GM19324 (cell line): ENCODE measurements around the gene DPH1.

Source experiments
- ATAC-seq: cut with Tn5 transposase; IDR thresholded peaks from one replicate; pipeline ENCODE4 v1.9.1; 2021; ENCODE audit warnings: mild to moderate bottlenecking, moderate library complexity; ENCODE audit not compliant: unreplicated experiment, low FRiP score

The DPH1 gene

GRCh38 chr17:2025622-2026309, 4.2 kb upstream of the DPH1 start:
- ATAC-seq = no peak

DNA sequence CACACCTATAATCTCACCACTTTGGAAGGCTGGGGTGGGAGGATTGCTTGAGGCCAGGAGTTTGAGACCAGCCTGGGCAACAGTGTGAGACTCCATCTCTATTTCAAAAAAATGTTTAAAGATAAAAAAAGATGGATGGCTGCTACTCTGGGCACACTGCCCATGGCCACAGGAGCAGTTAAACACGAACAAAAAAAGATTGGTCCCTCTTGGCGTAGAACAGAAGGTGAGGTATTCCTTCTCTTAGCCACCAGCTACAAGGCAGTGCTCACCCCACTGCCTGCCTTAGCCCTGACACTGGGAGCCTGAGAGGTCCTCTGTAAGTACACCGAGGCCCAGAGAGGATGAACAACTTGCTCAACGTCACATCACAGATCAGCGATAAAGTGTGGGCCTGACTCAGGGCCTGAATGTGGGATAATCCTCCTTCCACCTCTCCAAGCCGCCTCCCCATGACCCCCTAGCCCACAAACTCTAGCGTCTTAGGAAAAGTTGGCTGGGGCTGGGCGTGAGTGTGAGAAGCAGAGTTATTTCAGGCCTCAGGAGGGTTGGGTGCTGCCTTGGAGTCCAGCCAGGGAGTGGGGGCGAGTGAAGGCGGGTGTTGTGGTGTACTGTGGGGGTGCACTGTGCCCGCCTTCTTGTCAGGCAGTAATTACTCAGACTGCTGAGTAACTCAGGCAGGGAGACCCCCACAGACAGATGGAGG, 2.3 kb upstream of the DPH1 start:
- no peak for ATAC-seq

GRCh38 chr17:2028234-2028614, 1.7 kb upstream of the DPH1 start:
- no peak for ATAC-seq

DNA sequence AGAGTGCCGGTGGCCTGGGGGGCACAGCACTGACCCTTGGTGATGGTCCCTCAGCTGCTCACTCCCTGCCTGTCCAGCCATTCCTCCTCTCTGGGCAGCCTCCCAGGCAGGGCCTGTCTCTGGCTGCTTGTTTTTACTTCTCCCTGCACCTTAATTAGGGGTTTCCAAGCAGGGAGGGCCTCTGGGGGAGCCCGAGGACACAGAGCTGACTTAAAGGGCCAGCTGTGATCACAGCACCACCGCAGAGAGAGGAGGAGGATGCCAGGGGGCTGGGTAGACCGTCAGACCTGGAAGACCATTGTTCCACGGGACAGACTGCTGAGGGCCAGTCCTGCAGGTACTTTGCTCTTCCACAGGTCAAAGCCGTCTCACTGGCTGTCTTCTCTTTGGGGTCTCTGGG, 1.2 kb upstream of the DPH1 start:
- no peak for ATAC-seq

DNA sequence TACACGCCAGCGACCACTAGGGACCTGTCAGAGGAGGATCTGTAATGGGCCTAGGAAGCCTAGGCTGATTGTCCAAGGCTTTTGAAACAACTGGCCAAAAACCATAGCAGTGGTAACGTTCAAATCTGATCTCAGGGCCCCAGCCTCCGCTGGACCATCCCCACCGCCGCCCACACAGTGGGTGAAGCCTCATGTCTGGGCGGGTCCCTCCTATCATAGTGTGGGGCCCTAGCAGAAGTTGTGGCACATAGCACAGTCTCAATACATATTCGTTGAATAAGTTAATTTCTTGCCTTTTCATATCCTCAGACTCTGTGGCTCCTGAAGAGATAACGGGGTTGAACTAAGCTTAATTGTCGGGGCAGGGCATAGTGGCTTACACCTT, 818 bp downstream of the DPH1 start:
- ATAC-seq = no peak

DNA sequence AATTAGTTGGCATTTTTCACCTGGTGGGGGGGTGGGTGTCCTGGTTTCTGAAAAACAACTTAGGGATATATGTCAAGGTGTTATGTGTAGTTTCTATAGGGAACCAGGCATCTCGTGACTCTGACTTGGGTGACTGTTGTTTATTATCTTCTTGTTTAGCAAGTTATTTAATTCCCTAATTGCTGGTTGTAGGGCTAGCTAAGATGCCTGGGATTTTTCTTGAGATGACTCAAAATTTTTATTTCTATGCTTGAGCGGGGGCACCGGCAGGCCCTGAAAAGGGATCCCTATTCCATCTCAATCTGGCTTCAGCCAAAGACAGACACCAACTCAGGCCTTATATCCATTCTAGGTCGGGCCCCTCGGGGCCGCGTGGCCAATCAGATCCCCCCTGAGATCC, 3.2 kb downstream of the DPH1 start:
- no peak for ATAC-seq

GRCh38 chr17:2034157-2034556, 4.2 kb downstream of the DPH1 start:
- no peak for ATAC-seq

DNA sequence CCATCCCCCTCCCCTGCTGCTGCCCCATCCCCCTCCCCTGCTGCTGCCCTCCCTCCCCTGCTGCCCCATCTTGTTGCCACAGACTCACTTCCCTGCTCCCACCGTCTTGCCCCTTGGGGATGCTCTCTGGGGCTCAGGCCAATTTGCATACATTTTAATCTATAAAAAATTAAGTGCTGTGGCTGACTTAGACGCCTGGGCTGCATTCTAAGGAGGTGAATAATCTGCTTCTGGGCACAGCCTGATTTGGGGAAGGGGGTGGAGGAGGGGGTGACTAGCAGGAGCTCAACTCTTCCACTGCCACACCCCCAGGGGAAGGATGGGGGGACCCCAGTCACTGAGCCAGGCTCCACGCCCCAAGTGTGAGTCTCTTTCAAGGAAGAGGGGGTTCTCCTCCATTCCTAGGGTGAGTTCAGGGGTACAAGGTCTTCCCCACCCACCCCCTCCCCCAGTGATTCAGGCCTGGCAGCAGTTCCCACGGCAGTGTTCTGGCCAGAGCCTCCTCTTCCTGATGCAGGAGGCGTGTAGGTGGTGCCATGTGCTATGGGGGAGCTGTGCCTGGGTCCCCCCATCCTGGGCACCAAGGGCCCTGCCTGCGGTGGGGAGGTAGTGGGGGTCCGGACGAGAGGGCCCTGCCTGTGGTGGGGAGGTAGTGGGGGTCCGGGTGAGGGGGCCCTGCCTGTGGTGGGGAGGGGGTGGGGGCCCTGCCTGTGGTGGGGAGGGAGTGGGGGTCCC, 5.0 kb downstream of the DPH1 start:
- ATAC-seq = no peak

DNA sequence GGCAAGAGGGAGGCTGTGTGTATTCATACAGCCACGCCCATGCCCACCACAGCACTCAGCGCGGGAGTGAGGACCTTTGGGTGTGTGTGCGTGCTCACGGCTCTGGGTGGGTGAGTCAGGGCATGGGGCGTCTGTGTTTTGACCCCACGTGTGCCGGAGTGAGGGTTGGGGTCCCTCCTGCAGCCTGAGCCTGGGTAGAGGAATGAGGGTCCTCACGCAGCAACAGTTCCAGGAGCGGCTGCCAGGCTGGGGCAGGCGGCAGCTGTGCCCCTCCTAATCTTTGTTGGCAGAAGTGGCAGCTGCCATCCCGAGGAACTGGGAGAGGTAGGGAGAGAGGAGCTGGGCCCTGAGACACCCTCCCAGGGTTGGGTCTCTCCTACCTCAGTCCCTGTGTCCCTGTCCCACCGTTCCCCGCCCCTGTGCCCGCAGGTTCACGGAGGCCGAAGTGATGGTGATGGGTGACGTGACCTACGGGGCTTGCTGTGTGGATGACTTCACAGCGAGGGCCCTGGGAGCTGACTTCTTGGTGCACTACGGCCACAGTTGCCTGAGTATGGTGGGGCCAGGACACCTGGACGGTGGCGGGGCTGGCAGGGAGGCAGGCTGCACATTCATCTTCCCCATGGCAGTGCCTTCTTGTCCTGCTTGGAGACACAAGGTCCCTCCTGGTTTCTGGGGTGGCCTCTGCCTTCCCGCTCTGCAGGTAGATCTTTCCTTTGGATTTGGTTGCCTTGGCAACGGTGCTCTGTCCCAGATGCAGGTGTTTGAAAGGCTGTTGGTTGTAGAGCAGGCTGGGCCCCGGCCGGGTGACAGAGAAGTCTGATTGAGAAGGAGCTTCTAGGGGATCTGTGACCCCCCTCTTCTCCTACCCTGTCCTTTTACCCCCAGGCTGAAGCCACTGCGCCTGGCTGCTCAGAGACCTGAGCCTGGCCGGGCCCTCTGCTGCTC, 5.9 kb downstream of the DPH1 start:
- ATAC-seq = no peak

GRCh38 chr17:2037155-2037554, 7.2 kb downstream of the DPH1 start:
- no peak for ATAC-seq

- ATAC-seq = no peak
Observed at GRCh38 chr17:2040219-2040827, 10.4 kb downstream of the DPH1 start.

- no peak for ATAC-seq
Observed at GRCh38 chr17:2040942-2041560, 11.1 kb downstream of the DPH1 start.

GRCh38 chr17:2041561-2042389, 11.8 kb downstream of the DPH1 start, which contains the start of gene OVCA2:
OVCA2 (plus strand) TSS chr17:2042022; CDS start chr17:2042048, 26 bp downstream.
- peak; percentile 87 for ATAC-seq

- ATAC-seq = no peak
Observed at GRCh38 chr17:2042390-2042847, 12.5 kb downstream of the DPH1 start.

GRCh38 chr17:2042933-2043332, 13.0 kb downstream of the DPH1 start:
- ATAC-seq = no peak

- no peak for ATAC-seq
Observed at GRCh38 chr17:2043785-2044184, 13.8 kb downstream of the DPH1 start.

- no peak for ATAC-seq
Observed at GRCh38 chr17:2044263-2044894, 14.4 kb downstream of the DPH1 start.

DNA sequence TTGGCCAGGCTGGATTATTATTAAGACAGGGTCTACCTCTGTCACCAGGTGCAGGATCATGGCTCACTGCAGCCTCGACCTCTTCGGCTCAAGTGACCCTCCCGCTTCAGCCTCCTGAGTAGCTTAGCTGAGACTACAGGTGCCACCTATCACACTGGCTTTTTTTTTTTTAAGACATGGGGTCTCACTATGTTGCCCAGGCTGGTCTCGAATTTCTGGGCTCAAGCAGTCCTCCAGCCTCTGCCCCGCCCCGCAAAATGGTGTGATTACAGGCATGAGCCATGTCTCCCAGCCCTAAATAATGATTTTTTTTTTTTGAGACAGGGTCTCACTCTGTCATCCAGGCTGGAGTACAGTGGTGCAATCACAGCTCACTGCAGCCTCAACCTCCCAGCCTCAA, 17.6 kb downstream of the DPH1 start:
- ATAC-seq = no peak
